ENCODE data around the gene AKNAD1.

DNA sequence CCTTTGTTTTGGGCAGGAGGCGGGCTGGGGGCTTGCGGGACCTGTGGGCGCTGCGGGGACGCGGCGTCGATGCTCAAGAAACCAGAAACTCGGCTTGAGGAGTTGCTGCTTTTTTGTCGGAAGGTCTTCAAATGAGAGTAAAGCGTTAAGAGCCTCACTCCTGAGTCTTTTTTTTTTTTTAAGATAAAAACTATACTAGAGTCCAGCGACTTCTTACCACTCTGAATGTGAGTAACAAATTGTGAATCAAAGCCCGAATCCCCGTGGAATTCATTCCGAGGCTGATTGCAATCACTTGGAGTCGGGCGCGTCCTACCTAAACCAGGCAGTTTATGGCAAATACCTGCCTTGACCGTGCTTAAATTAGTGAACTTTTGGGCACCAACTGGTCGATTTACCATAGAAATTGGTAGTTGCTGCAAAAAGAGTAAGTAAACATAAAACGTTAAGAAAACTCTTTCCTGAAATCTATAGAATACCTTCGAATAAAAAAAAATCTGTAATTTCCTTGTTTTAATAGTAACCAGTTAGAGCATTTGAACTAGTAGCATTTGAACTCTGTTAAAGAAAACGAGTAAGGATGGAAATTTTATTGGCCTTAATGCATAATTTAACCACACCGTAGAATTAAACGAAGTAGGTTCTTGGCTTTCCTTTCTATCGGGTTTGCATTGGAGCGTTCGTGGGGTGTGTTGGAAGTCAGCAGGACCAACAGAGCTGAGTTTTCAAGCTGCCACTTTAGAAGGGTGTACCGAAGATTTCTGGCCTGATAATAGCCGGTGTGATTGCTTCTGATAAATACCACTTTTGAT, 20.7 kb upstream of the AKNAD1 start:
- TF ChIP-seq, protein P1, sequence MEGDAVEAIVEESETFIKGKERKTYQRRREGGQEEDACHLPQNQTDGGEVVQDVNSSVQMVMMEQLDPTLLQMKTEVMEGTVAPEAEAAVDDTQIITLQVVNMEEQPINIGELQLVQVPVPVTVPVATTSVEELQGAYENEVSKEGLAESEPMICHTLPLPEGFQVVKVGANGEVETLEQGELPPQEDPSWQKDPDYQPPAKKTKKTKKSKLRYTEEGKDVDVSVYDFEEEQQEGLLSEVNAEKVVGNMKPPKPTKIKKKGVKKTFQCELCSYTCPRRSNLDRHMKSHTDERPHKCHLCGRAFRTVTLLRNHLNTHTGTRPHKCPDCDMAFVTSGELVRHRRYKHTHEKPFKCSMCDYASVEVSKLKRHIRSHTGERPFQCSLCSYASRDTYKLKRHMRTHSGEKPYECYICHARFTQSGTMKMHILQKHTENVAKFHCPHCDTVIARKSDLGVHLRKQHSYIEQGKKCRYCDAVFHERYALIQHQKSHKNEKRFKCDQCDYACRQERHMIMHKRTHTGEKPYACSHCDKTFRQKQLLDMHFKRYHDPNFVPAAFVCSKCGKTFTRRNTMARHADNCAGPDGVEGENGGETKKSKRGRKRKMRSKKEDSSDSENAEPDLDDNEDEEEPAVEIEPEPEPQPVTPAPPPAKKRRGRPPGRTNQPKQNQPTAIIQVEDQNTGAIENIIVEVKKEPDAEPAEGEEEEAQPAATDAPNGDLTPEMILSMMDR (IDR thresholded peaks at IDR 0.05), result no peak
- TF ChIP-seq SIN3A (IDR thresholded peaks at IDR 0.05; ENCODE audit: borderline replicate concordance, insufficient read depth, low read depth, low read length) (no peak; the same call in 1 of the 2 replicates), POLR2AphosphoS5 (IDR thresholded peaks at IDR 0.05; ENCODE audit: low read depth, low read length) (no peak)
- TF ChIP-seq, protein P2, sequence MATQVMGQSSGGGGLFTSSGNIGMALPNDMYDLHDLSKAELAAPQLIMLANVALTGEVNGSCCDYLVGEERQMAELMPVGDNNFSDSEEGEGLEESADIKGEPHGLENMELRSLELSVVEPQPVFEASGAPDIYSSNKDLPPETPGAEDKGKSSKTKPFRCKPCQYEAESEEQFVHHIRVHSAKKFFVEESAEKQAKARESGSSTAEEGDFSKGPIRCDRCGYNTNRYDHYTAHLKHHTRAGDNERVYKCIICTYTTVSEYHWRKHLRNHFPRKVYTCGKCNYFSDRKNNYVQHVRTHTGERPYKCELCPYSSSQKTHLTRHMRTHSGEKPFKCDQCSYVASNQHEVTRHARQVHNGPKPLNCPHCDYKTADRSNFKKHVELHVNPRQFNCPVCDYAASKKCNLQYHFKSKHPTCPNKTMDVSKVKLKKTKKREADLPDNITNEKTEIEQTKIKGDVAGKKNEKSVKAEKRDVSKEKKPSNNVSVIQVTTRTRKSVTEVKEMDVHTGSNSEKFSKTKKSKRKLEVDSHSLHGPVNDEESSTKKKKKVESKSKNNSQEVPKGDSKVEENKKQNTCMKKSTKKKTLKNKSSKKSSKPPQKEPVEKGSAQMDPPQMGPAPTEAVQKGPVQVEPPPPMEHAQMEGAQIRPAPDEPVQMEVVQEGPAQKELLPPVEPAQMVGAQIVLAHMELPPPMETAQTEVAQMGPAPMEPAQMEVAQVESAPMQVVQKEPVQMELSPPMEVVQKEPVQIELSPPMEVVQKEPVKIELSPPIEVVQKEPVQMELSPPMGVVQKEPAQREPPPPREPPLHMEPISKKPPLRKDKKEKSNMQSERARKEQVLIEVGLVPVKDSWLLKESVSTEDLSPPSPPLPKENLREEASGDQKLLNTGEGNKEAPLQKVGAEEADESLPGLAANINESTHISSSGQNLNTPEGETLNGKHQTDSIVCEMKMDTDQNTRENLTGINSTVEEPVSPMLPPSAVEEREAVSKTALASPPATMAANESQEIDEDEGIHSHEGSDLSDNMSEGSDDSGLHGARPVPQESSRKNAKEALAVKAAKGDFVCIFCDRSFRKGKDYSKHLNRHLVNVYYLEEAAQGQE (IDR thresholded peaks at IDR 0.05; ENCODE audit: insufficient read depth in 1 of 2, low read depth in 2 of 2, low read length in 1 of 2), result no peak

Data from Panc1 (cell line).